Neural cell (in vitro differentiated cells): ENCODE results near the gene CRMP1.

Experiments used
- EP300 ChIP-seq: fragments of 450-650 bp; conservative IDR thresholded peaks from 2 replicates; pipeline ENCODE4 v1.6.1; 2014; ENCODE audit warnings: antibody characterized with exemption, mild to moderate bottlenecking, moderate library complexity; ENCODE audit not compliant: poor library complexity, severe bottlenecking
- EZH2 ChIP-seq: fragments of 200-600, 300-800 bp; shearing (Covaris generic), sonication (generic); IDR thresholded peaks from 2 replicates; pipeline ENCODE4 v1.6.1; 2014; ENCODE audit warnings: antibody characterized with exemption, low read length, borderline replicate concordance, mild to moderate bottlenecking; ENCODE audit not compliant: insufficient read depth, poor library complexity, severe bottlenecking
- SMC3 ChIP-seq: fragments of 450-650 bp; conservative IDR thresholded peaks from 2 replicates; pipeline ENCODE4 v1.6.1; 2014; ENCODE audit warnings: antibody characterized with exemption, mild to moderate bottlenecking, moderate library complexity; ENCODE audit not compliant: poor library complexity
- TF ChIP-seq, protein P1 (sequence below): fragments of 450-650 bp; IDR thresholded peaks from 2 replicates; pipeline ENCODE4 v1.5.1; 2014; ENCODE audit warnings: antibody characterized with exemption, mild to moderate bottlenecking, moderate library complexity; ENCODE audit not compliant: poor library complexity, severe bottlenecking

DNA sequence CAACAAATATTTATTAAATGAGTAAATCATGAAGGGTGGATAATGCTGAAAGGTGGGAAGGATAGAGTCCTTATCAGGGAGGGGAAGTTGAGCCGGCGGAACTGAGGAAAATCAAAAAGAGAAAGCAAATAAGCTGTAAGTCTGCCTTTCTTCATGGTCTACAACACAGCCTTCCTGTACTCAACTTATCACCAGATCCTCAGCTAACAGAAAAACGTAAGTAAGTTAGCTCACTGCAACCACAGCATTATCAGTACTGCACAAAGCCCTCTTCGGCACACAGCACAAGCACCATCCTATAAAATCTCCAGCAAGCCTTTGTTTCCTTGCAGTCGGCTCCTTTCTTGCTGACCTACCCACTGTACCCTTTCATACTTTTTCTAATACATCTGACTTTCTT, 70.3 kb downstream of the CRMP1 start:
- TF ChIP-seq EZH2 = no peak
- no peak for TF ChIP-seq EP300
- TF ChIP-seq, protein P1, sequence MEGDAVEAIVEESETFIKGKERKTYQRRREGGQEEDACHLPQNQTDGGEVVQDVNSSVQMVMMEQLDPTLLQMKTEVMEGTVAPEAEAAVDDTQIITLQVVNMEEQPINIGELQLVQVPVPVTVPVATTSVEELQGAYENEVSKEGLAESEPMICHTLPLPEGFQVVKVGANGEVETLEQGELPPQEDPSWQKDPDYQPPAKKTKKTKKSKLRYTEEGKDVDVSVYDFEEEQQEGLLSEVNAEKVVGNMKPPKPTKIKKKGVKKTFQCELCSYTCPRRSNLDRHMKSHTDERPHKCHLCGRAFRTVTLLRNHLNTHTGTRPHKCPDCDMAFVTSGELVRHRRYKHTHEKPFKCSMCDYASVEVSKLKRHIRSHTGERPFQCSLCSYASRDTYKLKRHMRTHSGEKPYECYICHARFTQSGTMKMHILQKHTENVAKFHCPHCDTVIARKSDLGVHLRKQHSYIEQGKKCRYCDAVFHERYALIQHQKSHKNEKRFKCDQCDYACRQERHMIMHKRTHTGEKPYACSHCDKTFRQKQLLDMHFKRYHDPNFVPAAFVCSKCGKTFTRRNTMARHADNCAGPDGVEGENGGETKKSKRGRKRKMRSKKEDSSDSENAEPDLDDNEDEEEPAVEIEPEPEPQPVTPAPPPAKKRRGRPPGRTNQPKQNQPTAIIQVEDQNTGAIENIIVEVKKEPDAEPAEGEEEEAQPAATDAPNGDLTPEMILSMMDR = no peak
- no peak for TF ChIP-seq SMC3
